ENCODE results near the gene PJA1.

PJA1 gene

DNA sequence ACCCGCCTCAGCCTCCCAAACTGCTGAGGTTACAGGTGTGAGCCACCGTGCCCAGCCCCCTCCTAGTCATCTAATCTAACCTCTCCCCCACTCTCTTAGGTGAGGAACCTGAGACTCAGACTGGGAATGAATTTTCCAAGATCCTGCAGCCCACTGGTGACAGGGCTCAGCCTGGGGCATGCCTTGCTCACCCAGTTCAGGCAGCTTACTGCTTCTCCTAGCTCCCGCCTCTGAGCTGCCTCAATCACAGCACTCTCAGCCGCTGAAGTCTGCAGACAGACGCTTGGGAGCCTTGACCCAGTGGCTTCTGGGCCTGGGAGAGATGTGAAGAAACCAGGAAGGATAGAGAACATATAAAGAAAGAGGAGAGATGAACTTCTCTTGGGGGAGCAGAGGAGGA is 24.4 kb downstream of the PJA1 start:
- DNase-seq, result no peak

DNA sequence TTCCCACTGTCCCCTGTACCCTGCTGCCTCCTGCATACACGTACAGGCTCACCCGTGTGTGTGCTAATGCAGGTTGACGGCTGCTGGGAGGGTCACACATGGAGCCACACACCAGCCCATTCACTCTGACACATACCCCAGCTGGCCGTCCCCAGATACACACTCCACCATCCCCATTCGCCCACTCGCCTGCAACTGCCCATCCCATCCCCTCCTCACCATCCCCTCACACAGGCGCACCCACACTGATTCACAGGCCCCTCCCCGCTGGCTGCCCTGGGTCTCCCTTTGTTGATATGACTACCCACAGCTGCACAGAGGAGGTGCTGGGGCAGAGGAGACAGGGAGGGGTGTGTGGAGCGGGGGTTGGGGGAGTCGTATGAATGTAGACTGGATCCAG is 25.7 kb downstream of the PJA1 start:
- no peak for DNase-seq

DNA sequence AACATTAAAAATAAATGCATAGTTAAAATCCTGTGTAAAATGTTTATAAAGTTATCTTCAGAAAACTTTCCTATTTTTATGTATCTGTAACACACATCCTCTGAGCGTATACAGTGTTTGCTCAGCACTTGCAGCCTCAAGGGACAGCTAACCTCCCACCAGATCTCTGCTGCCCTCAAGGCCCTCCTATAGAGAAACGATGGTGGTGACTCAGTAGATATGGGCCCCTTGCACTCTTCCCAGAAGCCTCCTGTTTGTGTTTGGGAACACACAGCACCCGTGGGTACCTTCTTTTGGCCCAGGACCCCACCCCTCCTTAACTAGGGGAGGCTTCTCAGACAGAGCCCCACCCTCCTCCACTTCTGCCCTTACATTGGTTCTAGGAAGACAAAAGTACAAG is 26.7 kb downstream of the PJA1 start:
- DNase-seq, result no peak

DNA sequence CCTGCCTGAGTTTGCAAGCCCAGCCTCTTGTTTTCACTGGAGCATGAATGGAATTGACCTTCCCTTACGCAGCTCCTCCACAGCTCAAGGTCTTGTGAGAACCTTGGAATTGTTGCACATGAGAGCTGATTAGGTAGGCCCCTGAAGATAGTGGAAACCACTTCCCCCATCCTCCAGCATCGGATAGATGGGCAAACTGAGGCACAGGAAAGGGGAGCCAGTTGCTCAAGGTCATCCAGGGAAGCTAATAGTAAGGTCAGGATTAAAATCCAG is 27.2 kb downstream of the PJA1 start:
- no peak for DNase-seq

DNA sequence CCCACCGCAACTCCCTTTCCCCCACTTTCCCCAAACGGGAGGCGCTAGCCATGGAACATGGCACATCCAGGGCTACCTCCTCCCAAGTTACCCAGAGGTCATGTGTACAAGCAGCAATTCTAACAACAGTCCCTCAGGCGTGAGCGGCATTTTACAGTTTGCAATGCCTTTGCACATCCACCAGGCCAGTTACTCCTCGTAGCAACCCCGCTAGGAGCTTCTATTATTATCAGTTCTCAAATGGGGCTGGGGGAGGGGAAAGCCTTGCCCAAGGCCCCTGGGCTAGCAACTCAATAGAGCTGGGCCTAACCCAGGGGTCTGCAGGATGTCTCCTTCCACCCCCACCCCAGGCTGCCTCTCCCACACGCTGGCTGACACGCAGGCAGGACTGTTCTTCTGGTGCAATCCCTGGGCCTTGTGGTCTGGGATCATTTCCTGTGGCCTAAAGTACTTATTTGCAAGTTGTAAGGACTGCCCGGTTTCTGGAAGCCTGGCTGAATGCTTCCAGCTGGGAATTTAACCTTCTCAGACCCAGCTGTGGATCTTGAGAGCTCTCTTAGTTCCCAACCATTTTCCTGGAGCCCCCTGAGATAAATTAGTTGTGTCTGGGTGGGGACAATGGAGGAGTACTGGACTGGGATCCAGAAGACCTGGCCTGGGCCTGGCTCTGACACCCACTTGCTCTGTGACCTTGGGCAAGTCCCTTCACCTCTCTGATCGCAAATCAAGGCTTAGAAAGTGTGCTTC is 27.7 kb downstream of the PJA1 start:
- no peak for DNase-seq

DNA sequence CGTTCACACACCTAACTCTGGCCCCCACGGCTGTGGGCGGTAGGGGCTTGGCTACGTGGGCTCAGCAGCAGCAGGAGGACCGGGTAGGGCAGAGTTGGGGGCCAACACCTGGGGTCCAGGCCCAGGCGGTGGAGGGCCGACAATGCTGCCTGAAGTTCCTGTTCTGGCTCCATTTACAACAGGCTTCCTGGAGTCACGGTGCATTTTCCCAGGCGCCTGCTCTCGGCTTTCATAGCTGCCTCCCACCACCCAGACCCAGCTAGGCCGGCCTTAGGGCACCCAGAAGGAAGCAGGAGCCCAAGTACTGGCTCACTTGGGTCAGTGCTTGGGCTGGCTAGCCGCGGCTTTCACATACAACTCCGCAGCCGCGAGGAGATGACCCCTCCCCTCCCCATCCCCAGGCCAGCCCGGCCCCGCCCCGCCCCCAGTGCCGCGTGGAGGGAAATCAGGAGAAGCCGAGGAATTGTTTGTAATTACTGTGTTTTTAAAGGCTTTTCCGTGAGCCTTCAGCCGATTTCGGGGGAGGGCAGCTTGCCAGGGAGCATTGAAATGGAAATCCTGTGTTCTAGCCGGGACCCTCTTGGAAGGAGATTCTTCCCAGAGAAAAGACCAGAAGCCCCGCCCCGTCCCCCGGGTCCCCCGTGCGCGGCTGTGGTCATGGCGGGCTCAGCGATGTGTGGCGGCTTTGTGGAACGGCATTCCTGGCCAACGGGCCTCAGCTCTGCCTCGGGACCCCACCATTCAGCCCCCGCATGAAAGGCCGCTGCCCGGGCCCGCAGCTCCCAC is 28.5 kb downstream of the PJA1 start:
- DNase-seq, result no peak

DNA sequence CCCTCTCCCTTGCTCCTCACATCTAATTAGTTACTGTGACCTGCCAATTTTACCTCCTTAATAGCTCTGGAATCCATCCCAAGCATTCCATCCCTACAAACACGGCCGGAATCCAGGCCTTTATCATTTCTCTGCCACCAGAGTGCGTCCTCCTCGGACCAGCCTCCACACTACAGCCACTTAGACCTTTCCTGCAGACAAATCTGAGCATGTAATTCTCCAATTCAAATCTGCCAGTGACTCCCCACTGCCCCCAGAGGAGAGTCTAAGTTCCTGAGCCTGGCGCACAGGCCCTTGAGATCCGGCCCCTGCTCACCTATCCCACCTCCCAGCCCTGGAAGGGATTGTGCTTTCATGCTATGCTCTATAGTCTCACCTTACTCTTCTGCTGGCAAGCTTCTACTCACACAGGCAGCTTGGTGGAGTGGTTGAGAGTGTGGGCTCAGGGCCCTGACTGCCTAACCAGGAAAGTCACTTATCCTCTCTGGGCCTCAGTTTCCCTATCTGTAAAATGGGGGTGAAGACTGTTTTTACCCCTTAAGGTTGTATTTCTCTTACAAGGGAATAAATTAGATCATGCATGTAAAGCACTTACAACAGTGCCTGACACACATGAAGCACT is 31.2 kb downstream of the PJA1 start:
- DNase-seq, result no peak

DNA sequence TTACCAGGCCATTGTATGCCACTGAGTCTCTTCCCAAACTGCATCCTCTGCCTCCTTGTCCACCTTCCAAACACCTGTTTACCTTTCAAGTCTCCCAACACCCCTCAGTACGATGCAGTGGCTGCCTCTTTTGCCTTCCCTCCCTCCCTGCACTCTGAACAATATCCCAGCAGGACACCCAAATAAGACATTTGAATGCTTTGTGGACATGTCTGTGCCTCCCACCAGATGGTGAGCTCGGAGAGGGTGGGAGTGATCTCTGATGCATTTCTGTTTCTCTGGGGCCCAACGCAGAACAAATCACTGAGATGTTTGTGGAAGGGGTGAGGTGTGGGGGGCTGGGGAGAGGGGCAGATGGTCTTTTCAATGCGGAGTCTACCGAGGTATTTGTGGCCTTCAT is 33.4 kb downstream of the PJA1 start:
- no peak for DNase-seq

DNA sequence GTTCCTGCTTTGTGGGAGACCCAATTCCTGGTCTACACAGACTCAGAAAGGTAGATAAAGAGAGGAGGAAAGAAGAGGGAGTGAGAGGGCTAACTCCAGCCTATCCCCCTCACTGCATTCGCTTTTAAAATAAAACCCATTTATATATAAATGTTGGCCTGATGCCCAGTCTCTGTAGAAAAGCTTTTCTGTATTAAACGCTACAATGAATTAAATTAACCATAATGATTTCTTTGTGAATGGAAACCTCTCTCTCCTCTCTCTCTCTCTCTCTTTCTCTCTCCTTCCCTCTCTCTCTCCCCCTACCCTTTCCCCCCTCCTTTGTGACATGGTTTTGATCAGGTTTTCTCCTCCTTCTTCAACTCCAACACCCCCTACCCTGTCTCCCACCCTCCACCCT is 34.8 kb downstream of the PJA1 start:
- DNase-seq, result no peak

DNA sequence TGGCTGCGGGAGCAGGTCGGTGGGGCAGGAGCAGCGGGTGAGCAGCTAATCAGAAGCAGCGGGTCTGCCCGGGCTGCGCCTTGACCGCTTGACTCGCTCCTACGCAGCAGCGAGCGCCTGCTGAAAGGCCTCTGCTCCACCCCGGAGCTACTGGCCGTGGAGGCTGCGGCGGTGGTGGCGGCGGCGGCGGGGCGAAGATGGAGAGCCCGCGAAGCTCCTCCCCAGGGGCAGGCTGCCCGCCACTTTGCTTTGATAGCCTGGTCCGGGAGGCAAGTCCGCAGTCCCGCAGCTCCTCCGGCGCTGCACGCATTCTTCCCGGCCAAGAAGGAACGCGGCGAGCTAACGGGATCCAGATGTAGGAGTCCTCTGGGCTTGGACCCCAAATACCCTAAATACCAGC is 36.7 kb downstream of the PJA1 start:
- DNase-seq, result no peak

DNA sequence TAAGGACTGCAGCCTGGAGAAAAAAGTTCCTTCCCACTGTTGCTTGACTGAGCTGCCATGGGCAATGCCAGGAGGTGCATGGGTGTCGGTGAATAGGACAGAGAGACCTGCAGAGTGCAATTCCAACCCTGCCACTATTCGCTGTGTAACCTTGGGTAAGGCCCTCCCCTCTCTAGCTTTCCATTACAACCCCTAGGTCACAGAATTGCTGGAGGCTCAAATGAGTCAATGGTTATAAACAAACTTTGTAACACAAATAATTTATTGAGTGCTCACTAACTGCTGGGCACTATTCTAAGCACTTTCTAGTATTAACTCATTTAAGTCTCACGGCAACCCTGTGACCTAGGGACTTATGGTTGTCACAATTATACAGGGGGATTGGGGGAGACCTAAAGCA is 37.8 kb downstream of the PJA1 start:
- DNase-seq, result no peak

DNA sequence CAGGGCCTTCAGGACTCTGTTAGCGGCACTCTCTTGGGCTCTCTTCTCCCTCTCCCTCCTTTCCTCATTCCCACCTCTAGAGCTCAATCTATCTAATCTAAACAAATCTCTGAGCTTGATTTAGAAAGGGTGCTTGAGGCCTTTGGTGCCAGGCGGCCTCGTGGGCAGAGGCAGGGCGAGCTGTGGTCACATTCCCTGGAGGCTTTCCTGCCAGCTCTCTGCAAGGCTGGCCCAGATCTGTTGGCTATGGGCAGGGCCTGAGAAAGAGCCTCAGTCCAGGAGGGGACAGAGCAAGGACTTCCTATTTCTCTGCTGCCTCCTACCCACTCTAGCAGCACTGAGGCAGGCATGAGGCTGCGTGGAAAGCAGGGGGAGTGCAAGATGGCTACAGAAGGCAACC is 38.6 kb downstream of the PJA1 start:
- DNase-seq, result no peak

DNA sequence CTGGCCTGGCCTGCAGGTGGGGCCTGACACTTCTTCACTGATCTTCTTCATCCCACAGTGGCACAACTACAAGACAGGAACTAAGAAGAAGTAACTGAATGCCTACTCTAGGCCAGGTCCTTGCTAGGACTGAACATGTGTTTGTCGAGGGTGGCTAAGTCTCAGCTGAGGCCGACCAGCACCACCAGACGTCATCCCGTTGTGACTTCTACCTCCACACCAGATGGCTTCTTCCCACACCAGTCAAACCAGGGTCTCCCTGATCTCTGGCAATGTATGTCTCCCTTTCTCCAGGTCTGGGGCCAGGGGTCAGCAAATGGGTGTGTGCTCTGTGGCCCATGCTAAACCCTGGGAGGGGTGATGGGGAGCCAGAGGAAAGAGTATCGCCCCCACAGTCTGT is 40.2 kb downstream of the PJA1 start:
- DNase-seq, result no peak

DNA sequence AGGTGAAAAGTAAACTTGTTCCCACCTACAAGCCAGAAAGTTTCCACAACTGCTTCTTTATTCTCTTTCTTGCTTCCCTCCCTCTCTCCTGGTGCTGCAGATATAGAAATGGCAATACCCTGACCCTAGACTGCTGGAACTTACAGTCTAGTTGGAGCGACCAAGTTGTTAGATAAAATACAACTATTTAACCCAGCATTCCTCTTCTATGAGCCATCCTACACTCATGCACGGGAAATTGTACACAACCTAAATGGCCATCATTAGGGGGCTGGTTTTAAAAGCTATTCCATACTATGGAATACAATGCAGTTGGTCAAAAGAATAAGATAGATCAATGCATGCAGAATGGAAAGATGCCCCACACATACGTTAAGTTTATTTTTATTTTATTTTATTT is 41.1 kb downstream of the PJA1 start:
- DNase-seq, result no peak

DNA sequence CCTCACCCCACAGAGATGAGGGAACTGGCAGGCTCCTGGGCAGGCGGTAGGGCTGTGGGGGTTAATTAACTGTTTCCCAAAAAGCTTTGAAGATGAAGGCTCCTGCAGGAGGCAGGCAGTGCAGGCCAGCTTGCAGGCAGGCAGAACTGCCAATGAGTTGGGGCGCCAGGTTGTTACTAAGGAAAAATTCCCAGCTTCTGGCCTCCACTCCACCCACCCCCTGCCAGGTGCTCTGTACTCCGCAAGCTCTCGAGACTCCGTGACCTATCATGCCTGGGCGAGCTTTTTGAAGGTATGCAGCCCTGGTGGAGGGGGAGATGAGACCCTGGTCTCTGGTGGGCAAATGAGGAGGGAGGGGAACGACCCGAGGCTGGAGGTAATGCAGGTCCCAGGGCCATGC is 41.8 kb downstream of the PJA1 start:
- no peak for DNase-seq

DNA sequence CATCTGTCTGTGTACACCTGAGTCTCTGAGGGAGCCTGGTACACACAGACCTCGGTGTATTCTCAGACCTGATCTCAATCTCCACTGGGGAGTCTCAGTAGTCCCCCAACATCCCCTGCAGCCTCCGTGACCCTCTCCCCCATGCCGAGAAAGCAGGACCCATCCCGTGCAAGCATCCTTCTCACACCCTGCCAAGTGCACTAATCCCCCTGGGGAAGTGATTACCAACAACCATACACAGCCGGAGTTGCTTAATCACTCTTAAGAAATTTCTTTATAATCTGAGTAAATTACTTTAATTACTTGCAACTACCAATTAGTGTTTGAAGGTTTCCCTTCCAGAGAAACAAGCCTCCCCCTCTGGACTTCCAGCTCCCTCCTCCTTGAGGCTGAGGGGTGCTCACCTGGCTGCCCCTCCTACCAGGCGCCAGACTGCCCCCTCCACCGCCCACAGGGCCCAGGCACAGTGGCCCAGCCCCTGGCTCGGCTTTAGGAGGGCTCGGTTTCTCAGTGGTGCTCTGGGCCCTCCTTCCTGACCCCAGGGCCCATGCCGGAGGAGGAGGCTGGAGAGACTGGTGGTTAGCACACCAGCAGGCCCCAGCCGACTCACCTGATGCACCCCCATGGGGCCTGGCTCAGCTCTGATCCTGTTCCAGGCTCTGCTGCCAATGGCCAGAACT is 43.8 kb downstream of the PJA1 start:
- no peak for DNase-seq

DNA sequence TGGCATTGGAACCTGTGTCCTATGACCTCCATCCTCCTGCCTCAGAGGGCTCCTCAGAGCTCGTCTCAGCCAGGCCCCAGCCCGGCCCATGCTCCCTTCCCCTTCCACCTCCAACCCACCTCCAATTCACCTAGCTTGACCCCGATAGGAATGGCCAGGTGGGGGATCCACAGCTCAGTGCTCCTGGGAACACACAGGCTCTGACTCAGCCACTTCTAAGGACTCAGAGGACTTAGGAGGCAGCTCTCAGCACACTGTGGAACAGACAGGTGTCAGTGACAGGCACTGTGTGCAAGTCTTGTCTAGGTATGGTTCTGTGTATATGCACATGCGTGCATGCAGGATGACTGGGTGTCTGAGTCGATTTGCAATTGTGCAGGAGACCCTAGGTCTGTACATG is 44.8 kb downstream of the PJA1 start:
- no peak for DNase-seq

DNA sequence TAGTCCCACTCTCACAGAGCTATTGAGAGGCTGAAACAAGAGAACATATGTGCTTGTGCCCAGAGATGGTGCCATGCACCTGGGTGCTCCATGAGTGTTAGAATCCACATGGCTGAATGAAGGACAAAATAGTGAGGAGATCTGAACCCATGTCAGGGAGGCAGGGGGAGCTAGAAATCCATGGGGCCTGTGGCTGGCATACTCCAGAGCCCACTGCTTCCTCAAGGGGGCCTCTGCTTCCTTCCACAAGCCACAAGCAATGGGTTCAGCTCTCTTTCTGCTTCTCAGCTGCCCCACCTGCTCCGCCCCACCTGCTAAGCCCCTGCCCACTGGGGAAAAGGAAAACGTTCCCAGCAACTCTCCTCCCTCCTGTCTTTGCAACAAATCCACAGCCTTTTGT is 46.1 kb downstream of the PJA1 start:
- DNase-seq, result no peak

DNA sequence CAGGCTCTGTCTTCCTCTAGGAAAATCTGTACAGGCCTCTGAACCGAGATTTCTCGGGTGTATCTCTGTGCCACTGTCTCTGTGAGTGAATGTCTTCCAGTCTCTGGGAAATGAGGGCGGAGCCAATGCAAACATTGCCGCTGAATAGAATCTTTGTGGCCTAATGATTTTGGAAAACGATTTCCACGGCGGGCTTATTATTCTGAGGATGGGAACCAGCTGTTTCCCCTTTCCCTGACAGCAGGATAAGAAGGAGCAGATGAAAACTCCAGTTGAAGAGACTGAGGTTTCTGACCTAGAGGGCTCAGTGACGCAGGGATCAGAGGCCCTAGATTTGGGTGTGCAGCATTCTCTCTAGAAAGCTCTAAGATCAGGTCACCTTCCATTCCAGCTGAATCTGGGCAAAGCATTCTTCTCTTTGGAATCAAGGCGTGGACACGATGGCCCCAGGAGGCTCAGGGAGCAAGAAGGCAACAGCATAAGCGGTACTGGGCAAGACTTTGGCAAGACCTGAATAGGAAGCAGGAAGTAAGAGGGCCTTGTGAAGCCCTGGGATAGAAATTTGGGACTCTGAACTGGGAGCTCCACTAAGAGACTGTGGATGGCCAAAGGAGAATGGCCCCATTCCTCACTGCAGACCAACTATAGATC is 47.3 kb downstream of the PJA1 start:
- no peak for DNase-seq

DNA sequence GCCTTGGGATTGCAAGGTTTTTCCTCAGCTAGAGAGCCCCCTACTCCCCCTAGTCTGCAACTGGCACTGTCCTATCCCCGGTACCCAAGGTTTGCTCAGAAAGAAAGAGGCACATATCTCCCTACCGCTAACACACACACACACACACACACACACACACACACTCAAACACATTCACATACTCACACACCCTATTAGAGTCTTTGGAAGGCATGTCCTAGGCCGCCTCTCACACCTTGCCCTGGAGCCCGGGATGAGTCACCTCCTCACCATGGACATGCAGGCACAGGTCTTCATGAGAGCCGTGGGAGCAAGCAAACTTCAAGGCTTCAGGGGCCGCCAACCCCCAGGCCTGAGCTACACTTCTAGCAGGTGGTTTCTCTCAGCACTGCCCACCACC is 49.2 kb downstream of the PJA1 start:
- no peak for DNase-seq

DNA sequence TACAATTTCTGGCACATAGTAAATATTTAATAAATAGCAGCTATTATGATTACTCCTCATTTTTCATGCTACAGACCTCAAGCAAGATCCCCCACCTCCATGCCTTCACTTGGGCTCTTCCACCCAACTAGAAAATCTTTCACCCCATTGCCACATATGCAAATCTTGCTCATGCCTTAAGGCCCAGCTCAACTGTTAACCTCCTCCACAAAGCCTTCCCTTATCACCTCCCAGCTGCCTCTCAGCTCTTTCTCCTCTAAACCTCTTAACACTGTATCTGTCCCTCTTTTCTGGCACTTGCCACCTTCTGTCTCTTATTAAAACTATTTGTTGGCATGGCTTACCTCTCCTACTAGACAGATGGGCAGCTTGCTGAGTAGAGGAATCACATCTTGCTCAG is 51.5 kb downstream of the PJA1 start:
- no peak for DNase-seq

Measured in activated CD4-positive, alpha-beta T cell treated with anti-CD3 and anti-CD28 coated beads, Interleukin-2, amount 50 U/mL, for 1 hour (primary cell).